AG09309 (cell line): ENCODE measurements around the gene RPH3AL.

Source experiments
- DNase-seq: peaks from one replicate; pipeline ENCODE4 v3.0.0-alpha.2; 2010; ENCODE audit warnings: low read depth
- H3K4me3 ChIP-seq: 2 replicates; pipeline ENCODE4 v1.5.1; 2011; ENCODE audit warnings: mild to moderate bottlenecking, low read depth, low read length, moderate library complexity; ENCODE audit not compliant: control insufficient read depth
- CTCF ChIP-seq: IDR thresholded peaks from 2 replicates; pipeline ENCODE4 v1.5.1; 2011; ENCODE audit warnings: mild to moderate bottlenecking, low read depth, low read length, inconsistent platforms; ENCODE audit not compliant: insufficient read depth, control insufficient read depth; ENCODE audit errors: missing control alignments

RPH3AL gene

GRCh38 chr17:289409-289808, 63.2 kb downstream of the RPH3AL start:
- H3K4me3 ChIP-seq, result no peak overlapping the region
- no peak for TF ChIP-seq CTCF
- DNase-seq, result no peak

- DNase-seq, result no peak
- no peak overlapping the region for H3K4me3 ChIP-seq
- no peak for TF ChIP-seq CTCF
Observed at GRCh38 chr17:288802-289356, 63.7 kb downstream of the RPH3AL start.

GRCh38 chr17:286571-286970, 66.0 kb downstream of the RPH3AL start:
- DNase-seq, result no peak
- TF ChIP-seq CTCF, result no peak
- no peak overlapping the region for H3K4me3 ChIP-seq

- DNase-seq, result no peak
- no peak overlapping the region for H3K4me3 ChIP-seq
- no peak for TF ChIP-seq CTCF
Observed at GRCh38 chr17:285751-286422, 66.7 kb downstream of the RPH3AL start.

GRCh38 chr17:284676-285355, 67.8 kb downstream of the RPH3AL start:
- H3K4me3 ChIP-seq, result no peak overlapping the region
- no peak for DNase-seq
- TF ChIP-seq CTCF, result no peak

- H3K4me3 ChIP-seq, result no peak overlapping the region
- no peak for TF ChIP-seq CTCF
- DNase-seq, result no peak
Observed at GRCh38 chr17:283911-284675, 68.5 kb downstream of the RPH3AL start.
